ENCODE results near the gene ST6GALNAC6. TPM values are rescaled to one million over a fixed set of nuclear protein-coding genes. Genes with fewer than 3 reads are reported as not detected.

Gene ST6GALNAC6
- total and polyA plus RNA-seq, 2 donors (not counting 1 experiment from before 2014, with no cell fraction given), result 68.0 to 126 TPM

GRCh38 chr9:127930231-127931091 lies 31.1 kb upstream of the ST6GALNAC6 start, which contains the start of gene PIP5KL1:
TSS of gene PIP5KL1 (minus strand) at chr9:127930777. CDS start at chr9:127930752, 25 bp downstream.
- intact Hi-C loops (cut with micrococcal nuclease), result loop anchor here (1.0 kb wide), 1 partner anchor 13 kb away; the partner anchor contains the start of gene ST6GALNAC4
- 3% methylated on average over 66 of the region's 70 CpGs for WGBS (ENCODE audit: insufficient coverage)

More at GRCh38 chr9:127930231-127931091, 31.1 kb upstream of the ST6GALNAC6 start, which contains the start of gene PIP5KL1:
- H3K36me3 ChIP-seq (replicated peaks in 1 of 2; ENCODE audit: control extremely low read depth in 1 of 2, control insufficient read depth in 1 of 2, extremely low read depth in 1 of 2, insufficient read depth in 2 of 2, low read length in 1 of 2), result peaks cover 0 to 2% of the 10 kb centered on the region in 2 experiments
- ATAC-seq (ENCODE audit: low read depth) (peak; percentile 75), DNase-seq (peak; percentile 86)
- H3K79me2 ChIP-seq (ENCODE audit: control insufficient read depth, insufficient read depth, low read length), result peaks cover 20% of the 10 kb centered on the region
- H3K4me2 ChIP-seq (replicated peaks; ENCODE audit: low read depth, low read length, poor library complexity, severe bottlenecking), result peak within 1 kb of the TSS; percentile 89
- peak within 1 kb of the TSS; percentile 31 to 78 (median 64) for H3K4me3 ChIP-seq (ENCODE audit: control extremely low read depth in 1 of 5, extremely low read depth in 1 of 5, insufficient read depth in 1 of 5, low read depth in 2 of 5, low read length in 4 of 5)
- TF ChIP-seq EZH2 (IDR thresholded peaks at IDR 0.05; ENCODE audit: borderline replicate concordance, insufficient read depth, low read depth, low read length, poor library complexity, severe bottlenecking) (no peak), CTCF (IDR thresholded peaks at IDR 0.05) (no peak)
- H3K27ac Mint-ChIP-seq, result peak within 1 kb of the TSS; percentile 73
- H3K27me3 Mint-ChIP-seq, result peaks cover 9% of the 10 kb centered on the region
- H3K9ac ChIP-seq (ENCODE audit: low read length), result peak within 1 kb of the TSS; percentile 69
- H3K9me3 ChIP-seq (ENCODE audit: control extremely low read depth in 1 of 3, control insufficient read depth in 2 of 3, insufficient read depth in 1 of 3, low read length in 2 of 3), result peaks cover 0 to 3% (median 0%) of the 10 kb centered on the region in 3 donors
- H3K4me1 Mint-ChIP-seq, result peaks cover 44% of the 10 kb centered on the region
- H3K4me3 Mint-ChIP-seq, result peak within 1 kb of the TSS; percentile 86
- H2AFZ ChIP-seq (ENCODE audit: insufficient read depth, low read depth, low read length, poor library complexity, severe bottlenecking), result peak within 1 kb of the TSS; percentile 78
- H3K27ac ChIP-seq (ENCODE audit: low read length in 2 of 2), result no peak within 1 kb of the TSS
- ChIA-PET POLR2A (interaction anchor here (0.5 to 1.0 kb wide), 2 partner anchors 8 to 159 kb away, joined by 4 to 8 read pairs; no protein-coding TSS in a partner anchor), CTCF (interaction anchor here (0.6 to 3.2 kb wide), 10 partner anchors 9 to 252 kb away, joined by 3 to 12 read pairs (median 3); partner anchors contain the start of gene TOR2A)
- H4K20me1 ChIP-seq (ENCODE audit: control insufficient read depth, insufficient read depth, low read length, poor library complexity, severe bottlenecking), result peaks cover 16% of the 10 kb centered on the region
- H3K27me3 ChIP-seq (replicated peaks in 1 of 4; ENCODE audit: control extremely low read depth in 1 of 4, control insufficient read depth in 3 of 4, insufficient read depth in 4 of 4, low read length in 3 of 4), result peaks cover 0 to 33% (median 13%) of the 10 kb centered on the region in 4 experiments
- H3K4me1 ChIP-seq (ENCODE audit: control insufficient read depth in 2 of 2, insufficient read depth in 2 of 2, low read length in 2 of 2), result peaks cover 33 to 41% of the 10 kb centered on the region in 2 donors
- no peaks in the 10 kb centered on the region for H3K9me3 Mint-ChIP-seq (ENCODE audit: insufficient read depth)

Data from B cell (primary cell).